Measurements from ENCODE around the gene ERBB2.

GRCh38 chr17:39756380-39757079 is 56.7 kb downstream of the ERBB2 start:
- TF ChIP-seq CTCF (conservative IDR thresholded peaks at IDR 0.05; ENCODE audit: low read depth, low read length) = no peak
- TF ChIP-seq RFX5 (IDR thresholded peaks at IDR 0.05; ENCODE audit: low read depth, low read length) = no peak
- no peak for TF ChIP-seq SMC3 (IDR thresholded peaks at IDR 0.05; ENCODE audit: low read depth, low read length)

Measured in IMR-90 (cell line).